Measurements from ENCODE around the gene RASSF6.
"Not testable (repeated sequence)": the region's sequence is repeated elsewhere in the genome, so short reads cannot be mapped to it uniquely, and the experiment has no call there.

Gene RASSF6

DNA sequence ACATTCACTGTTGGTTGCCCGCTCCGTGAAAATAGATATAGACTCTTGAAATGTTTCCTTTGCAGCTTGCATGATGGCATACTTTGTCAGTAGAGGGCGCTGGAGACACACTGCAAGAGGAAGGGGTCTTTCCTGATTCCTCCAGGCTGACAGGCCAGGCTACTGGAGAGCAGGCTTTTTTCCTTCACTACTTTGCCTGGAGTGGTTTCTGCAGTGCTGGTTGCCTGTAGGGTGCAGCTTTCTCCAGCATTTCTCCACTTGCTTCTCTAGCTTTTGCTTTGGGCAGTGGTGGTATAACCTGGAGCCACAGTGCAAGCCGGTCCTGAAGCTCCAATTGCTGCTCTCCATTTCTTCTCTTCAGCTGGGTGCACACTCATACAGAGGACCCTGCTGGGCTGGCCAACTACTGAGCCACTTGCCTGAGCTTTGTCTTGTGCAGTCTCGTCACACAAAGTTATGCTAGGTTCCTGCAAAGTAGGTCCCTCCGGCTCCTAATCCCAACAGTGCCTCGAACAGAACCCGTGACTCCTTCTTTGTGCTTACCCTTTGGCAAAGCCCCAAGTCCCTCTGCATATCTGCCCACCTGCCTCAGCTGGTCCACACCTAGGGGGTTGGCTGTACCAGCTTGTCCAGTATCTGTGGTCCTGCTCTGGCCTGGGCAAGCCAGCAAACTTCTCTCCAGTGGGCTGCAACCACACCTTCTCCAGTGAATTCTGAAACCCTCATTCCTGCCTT, 46.3 kb downstream of the RASSF6 start:
- peak; percentile 17 for DNase-seq

DNA sequence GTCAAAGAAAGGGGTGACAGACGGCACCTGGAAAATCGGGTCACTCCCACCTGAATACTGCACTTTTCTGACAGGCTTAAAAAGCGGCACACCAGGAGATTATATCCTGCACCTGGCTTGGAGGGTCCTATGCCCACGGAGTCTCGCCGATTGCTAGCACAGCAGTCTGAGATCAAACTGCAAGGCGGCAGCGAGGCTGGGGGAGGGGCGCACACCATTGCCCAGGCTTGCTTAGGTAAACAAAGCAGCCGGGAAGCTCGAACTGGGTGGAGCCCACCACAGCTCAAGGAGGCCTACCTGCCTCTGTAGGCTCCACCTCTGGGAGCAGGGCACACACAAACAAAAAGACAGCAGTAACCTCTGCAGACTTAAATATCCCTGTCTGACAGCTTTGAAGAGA, 69.4 kb downstream of the RASSF6 start:
- DNase-seq: not testable (repeated sequence)

DNA sequence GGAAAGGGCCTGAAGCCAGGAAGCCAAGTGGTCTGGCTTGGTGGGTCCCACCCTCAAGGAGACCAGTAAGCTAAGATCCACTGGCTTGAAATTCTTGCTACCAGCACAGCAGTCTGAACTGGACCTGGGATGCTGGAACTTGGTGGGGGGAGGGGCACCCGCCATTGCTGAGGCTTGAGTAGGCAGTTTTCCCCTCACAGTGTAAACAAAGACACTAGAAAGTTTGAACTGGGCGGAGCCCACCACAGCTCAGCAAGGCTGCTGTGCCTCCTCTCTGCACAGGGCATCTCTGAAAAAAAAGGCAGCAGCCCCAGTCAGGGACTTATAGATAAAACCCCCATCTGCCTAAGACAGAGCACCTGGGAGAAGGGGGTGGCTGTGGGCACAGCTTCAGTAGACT, 75.6 kb downstream of the RASSF6 start:
- no peak for DNase-seq

DNA sequence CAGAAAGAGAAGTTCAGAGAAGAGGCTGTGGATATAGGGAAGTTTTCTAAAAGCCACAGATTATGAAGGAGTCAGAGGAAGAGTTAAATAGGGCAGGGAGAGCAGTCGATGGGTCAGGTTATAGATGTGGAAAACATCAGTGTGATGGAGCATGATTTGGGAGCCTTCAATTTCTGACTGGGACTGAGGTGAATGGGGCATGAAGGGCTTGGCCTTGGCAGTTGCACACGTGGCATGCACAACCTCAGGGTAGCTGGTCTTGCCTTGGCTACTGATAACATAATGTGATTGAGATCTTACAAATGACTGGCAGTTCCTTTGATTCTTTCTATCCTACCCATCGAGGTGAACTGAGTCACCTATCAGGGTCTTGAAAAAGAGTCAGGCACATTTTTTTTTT, 79.0 kb downstream of the RASSF6 start:
- DNase-seq: no peak

DNA sequence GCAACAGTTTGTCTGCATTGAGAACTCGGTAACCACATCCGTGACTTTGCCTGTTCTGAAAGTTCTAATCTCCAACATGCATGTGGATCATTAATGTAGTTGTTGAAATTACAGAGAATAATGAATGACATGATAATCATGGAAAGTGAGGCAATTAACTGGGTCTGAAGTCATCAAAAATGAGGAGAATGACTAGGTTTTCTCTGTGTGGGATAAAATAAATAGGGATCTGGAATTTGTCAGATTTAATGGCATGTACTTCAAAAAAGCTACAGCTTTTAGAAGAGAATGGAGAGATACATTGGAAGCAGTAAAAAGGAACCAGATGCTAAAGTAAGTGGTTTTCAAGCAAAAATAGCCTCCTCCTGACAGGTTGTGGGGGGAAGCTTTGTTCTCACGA, 79.4 kb downstream of the RASSF6 start:
- DNase-seq: no peak

DNA sequence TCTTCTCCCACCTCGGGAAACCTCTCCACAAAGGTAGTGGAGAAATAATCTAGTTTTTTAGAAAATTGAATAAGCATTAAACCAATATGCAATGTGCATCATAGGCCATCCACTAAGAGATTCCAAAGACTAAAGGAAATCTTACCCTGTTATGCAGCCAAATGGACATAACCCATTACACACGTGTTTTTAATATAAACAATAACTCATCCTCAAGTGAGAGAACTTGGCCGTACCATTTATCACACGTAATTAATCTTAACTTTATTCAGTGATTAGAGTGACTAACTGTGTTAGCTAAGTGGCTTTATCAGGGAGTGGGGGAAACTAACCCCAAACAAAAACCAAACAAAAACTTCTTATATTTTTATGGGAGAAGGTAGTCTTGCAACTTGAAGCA, 80.8 kb downstream of the RASSF6 start:
- DNase-seq: no peak

DNA sequence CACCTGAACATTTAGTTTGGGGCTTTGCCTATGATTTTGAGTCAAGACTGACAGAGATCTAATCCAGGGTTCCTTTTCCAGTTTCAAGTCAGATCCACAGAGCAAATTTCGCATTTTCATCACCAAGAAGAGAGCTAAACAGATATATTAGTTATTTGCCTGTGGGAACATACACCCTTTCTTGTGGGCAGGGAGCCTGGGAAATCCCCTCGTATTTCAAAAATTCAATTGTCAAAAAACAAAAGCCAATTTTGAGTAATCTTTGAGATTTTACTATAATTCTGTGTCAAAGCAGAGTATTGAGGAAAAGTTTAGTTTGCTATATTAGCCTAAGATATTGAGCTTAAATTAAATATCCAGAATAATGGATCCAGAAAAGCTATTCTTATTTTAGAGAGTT, 82.1 kb downstream of the RASSF6 start:
- no peak for DNase-seq

DNA sequence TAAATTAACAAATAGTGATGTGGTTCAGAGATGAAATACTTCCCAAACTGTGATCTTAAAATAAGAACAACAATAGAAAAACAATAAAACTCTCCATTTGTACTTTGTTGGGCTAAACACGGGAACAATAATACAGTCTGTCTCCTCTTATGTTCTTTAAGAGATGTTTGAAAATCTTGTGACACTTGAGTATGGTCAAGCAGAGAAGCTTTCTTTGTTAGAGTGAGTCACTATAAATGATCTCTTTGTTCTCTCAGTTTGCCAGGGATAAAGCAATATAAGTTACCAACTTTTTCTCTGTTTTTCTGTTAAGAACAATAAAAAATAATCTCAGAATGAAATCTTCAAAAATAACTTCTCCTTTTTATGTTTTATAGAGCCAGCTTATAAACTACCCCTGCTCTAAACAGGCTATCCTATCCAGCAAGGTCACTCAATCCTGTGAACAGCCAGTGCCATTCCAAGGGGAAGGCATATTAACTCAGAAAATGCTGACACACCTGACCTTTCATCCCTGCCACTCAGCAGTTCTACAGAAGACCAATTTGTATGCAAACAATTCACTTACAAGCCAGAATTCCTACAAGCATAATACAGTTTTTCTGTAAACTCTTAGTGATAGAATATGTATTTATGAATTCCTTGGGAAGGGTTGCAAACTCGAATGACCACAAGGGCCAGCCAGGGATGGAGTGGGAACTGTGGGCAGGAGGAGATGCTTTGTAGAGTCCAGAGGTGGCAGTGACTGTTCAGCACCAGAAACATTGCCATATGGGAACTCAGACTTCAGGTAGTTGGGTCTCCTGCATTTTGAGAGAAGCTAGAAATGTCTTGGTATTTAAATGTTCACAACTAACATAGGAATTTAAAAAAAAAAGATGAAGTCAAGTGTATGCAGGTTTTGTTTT, 86.5 kb downstream of the RASSF6 start:
- no peak for DNase-seq

DNA sequence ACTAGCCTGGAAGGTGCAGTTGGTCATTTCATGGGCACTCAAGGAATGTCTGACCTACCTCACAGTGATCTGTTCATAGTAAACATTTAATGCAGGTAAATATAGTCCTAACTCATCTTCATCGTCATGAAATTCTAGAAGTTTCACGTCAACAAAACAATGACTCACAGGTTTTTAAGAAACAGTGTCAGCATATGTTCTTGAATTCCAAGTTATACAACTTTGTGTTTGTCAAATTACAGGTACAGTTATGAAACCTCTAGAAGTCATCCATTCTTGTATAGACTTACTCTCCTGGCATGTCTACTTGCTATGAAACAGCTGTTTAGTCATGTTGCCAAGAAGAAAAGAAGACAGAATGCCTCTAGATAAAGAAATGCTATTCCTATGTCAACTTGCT, 92.1 kb downstream of the RASSF6 start:
- no peak for DNase-seq

DNA sequence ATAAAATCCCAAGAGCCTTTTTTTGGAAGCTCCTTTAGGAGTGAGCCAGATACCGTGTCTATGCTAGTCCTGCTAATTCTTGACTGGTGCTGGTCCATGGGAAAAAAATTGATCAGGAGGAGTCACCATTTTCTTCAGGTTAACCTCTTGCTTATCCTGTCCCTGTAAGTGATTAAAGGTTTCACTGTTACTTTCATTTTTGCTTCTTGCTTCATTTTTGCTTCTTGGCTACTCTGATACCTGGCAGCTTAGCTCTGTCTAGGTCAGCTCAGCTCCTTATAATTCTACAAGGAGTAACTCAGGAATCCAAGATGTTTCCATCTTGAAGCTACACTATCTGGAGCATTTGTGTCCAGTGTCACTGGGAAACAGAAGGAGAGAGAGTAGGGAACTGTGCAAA, 93.0 kb downstream of the RASSF6 start:
- no peak for DNase-seq

DNA sequence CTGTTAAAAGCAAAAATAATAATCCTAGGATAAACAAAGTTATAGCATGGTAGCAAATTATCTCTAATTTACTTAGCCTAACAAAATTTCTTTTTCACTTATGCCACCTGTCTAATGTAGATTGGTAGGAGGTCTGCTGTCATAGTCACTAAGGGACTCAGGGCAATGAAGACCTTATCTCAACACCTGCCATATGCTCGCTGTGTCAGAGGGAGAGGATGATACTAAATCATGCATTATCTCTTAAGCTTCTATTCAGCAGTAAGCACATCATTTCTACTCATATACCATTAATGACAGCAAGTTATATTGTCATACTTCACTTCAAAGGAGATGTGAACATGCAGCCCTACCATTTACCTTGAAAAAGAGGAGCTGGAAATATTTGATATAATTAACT, 94.6 kb downstream of the RASSF6 start:
- DNase-seq: no peak

DNA sequence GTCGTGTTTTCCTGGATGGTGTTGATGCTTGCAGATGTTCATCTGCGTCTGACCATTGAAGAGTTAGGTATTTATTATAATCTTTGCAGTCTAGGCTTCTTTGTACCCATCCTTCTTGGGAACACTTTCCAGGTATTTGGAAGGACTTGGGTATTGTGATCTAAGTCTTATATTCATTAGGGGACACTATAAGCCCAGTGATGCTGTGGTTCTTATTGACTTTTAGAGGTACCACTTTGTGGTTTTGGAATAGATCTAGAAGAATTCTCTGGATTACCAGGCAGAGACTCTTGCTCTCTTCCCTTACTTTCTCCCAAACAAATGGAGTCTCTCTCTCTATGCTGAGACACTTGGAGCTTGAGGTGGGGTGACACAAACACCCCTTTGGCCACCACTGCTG, 97.1 kb downstream of the RASSF6 start:
- no peak for DNase-seq

All from CD4-positive, alpha-beta T cell treated with Interleukin-15 for 1 hour (primary cell).